Neural cell (in vitro differentiated cells): ENCODE results near the gene SLC36A3. TPM values are rescaled to one million over a fixed set of nuclear protein-coding genes. Genes with fewer than 3 reads are reported as not detected.
"Not testable (repeated sequence)": the region's sequence is repeated elsewhere in the genome, so short reads cannot be mapped to it uniquely, and the experiment has no call there.

ENCODE experiments used
- H2AFZ ChIP-seq: fragments of 200-600, 300-800 bp; sonication (generic), shearing (Covaris generic); 2 replicates; pipeline ENCODE4 v1.6.0; 2014; ENCODE audit warnings: low read depth, mild to moderate bottlenecking, antibody characterized with exemption, low read length, moderate library complexity
- H3F3A ChIP-seq: fragments of 200-600 bp; shearing (Covaris generic); 2 replicates; pipeline ENCODE4 v1.6.1; 2016; ENCODE audit warnings: mild to moderate bottlenecking, moderate library complexity, mixed read lengths, antibody characterized with exemption, low read length; ENCODE audit not compliant: insufficient read depth, poor library complexity, severe bottlenecking
- H3K27ac ChIP-seq: fragments of 200-600, 300-800 bp; sonication (generic), shearing (Covaris generic); 2 replicates; pipeline ENCODE4 v1.5.1; 2014; ENCODE audit warnings: mild to moderate bottlenecking, low read length, moderate library complexity
- H3K27me3 ChIP-seq: fragments of 300-800, 200-600 bp; sonication (generic), shearing (Covaris generic); 2 replicates; pipeline ENCODE4 v1.6.0; 2014; ENCODE audit warnings: mild to moderate bottlenecking, low read depth, low read length, moderate library complexity; ENCODE audit not compliant: insufficient read depth
- H3K36me3 ChIP-seq: fragments of 300-800, 200-600 bp; sonication (generic), shearing (Covaris generic); 2 replicates; pipeline ENCODE4 v1.5.1; 2014; ENCODE audit warnings: mild to moderate bottlenecking, antibody characterized with exemption, low read length, moderate library complexity; ENCODE audit not compliant: insufficient read depth
- H3K4me2 ChIP-seq: fragments of 300-800, 200-600 bp; sonication (generic), shearing (Covaris generic); 2 replicates; pipeline ENCODE4 v1.6.0; 2014; ENCODE audit warnings: mild to moderate bottlenecking, low read length
- H3K4me3 ChIP-seq: fragments of 300-800, 200-600 bp; sonication (generic), shearing (Covaris generic); 2 replicates; pipeline ENCODE4 v1.5.1; 2014; ENCODE audit warnings: mild to moderate bottlenecking, low read length, moderate library complexity
- H3K79me2 ChIP-seq: fragments of 200-600 bp; shearing (Covaris generic); replicated peaks from 2 replicates; pipeline ENCODE4 v1.6.0; 2014; ENCODE audit warnings: mild to moderate bottlenecking, low read length, moderate library complexity; ENCODE audit not compliant: insufficient read depth
- H3K9ac ChIP-seq: fragments of 300-800, 200-600 bp; sonication (generic), shearing (Covaris generic); 2 replicates; pipeline ENCODE4 v1.6.1; 2016; ENCODE audit warnings: mild to moderate bottlenecking, low read length, mixed read lengths
- H3K9me2 ChIP-seq: fragments of 200-600 bp; shearing (Covaris generic); 2 replicates; pipeline ENCODE4 v1.6.1; 2016; ENCODE audit warnings: mild to moderate bottlenecking, low read length, mixed read lengths; ENCODE audit not compliant: insufficient read depth
- H3K9me3 ChIP-seq: fragments of 200-600, 300-800 bp; sonication (generic), shearing (Covaris generic); 2 replicates; pipeline ENCODE4 v1.6.1; 2016; ENCODE audit warnings: mild to moderate bottlenecking, mixed run types, low read length, moderate library complexity, mixed read lengths
- H4K20me1 ChIP-seq: fragments of 200-600 bp; shearing (Covaris generic); 2 replicates; pipeline ENCODE4 v1.6.1; 2016; ENCODE audit warnings: mild to moderate bottlenecking, mixed run types; ENCODE audit not compliant: insufficient read depth
- EP300 ChIP-seq: fragments of 450-650 bp; conservative IDR thresholded peaks from 2 replicates; pipeline ENCODE4 v1.6.1; 2014; ENCODE audit warnings: antibody characterized with exemption, mild to moderate bottlenecking, moderate library complexity; ENCODE audit not compliant: poor library complexity, severe bottlenecking
- EZH2 ChIP-seq: fragments of 200-600, 300-800 bp; shearing (Covaris generic), sonication (generic); IDR thresholded peaks from 2 replicates; pipeline ENCODE4 v1.6.1; 2014; ENCODE audit warnings: antibody characterized with exemption, low read length, borderline replicate concordance, mild to moderate bottlenecking; ENCODE audit not compliant: insufficient read depth, poor library complexity, severe bottlenecking
- MXI1 ChIP-seq: fragments of 450-650 bp; conservative IDR thresholded peaks from 2 replicates; pipeline ENCODE4 v1.6.1; 2014; ENCODE audit warnings: antibody characterized with exemption, mild to moderate bottlenecking; ENCODE audit not compliant: poor library complexity, severe bottlenecking
- POLR2AphosphoS5 ChIP-seq: IDR thresholded peaks from 2 replicates; pipeline ENCODE4 v1.6.1; 2012
- RAD21 ChIP-seq: fragments of 450-650 bp; conservative IDR thresholded peaks from 2 replicates; pipeline ENCODE4 v1.6.1; 2014; ENCODE audit warnings: antibody characterized with exemption, mild to moderate bottlenecking, moderate library complexity
- SMC3 ChIP-seq: fragments of 450-650 bp; conservative IDR thresholded peaks from 2 replicates; pipeline ENCODE4 v1.6.1; 2014; ENCODE audit warnings: antibody characterized with exemption, mild to moderate bottlenecking, moderate library complexity; ENCODE audit not compliant: poor library complexity
- TAF1 ChIP-seq: IDR thresholded peaks from 2 replicates; pipeline ENCODE4 v1.6.1; 2012; ENCODE audit warnings: low read depth
- polyA plus RNA-seq: library from polyadenylated mRNA; depleted of rRNA; stranded (reverse); fragments of >200 nt; gene quantifications from 2 replicates; pipeline ENCODE4 v1.2.3, GENCODE V29; 2014
- TF ChIP-seq, protein P1 (sequence below): fragments of 450-650 bp; IDR thresholded peaks from 2 replicates; pipeline ENCODE4 v1.5.1; 2014; ENCODE audit warnings: antibody characterized with exemption, mild to moderate bottlenecking, moderate library complexity; ENCODE audit not compliant: poor library complexity, severe bottlenecking
- TF ChIP-seq, protein P2 (sequence below): IDR thresholded peaks from 2 replicates; pipeline ENCODE4 v1.6.1; 2012; ENCODE audit warnings: borderline replicate concordance

SLC36A3 gene
- polyA plus RNA-seq, 1 donor from 2014 or later = not detected

DNA sequence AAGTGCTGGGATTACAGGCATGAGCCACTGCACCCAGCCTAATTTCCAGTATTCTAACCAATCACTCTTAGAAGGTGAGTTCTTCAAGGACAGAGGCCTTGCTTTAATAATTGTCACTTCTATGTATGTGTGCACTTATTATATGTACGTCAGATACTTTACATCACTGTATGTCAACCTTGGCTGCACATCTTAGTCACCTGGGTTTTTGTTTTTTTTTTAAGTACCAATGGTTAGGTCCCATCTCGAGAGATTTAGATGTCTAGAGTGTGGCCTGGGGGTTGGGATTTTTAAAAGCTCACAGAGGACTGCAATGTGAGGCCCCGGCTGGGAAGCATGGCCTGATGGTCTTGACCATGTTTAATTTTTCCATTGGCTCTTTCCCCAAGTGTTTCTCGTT, 60.4 kb downstream of the SLC36A3 start:
- TF ChIP-seq EP300 = no peak
- TF ChIP-seq, protein P1, sequence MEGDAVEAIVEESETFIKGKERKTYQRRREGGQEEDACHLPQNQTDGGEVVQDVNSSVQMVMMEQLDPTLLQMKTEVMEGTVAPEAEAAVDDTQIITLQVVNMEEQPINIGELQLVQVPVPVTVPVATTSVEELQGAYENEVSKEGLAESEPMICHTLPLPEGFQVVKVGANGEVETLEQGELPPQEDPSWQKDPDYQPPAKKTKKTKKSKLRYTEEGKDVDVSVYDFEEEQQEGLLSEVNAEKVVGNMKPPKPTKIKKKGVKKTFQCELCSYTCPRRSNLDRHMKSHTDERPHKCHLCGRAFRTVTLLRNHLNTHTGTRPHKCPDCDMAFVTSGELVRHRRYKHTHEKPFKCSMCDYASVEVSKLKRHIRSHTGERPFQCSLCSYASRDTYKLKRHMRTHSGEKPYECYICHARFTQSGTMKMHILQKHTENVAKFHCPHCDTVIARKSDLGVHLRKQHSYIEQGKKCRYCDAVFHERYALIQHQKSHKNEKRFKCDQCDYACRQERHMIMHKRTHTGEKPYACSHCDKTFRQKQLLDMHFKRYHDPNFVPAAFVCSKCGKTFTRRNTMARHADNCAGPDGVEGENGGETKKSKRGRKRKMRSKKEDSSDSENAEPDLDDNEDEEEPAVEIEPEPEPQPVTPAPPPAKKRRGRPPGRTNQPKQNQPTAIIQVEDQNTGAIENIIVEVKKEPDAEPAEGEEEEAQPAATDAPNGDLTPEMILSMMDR = no peak
- no peak for TF ChIP-seq POLR2AphosphoS5
- no peak for TF ChIP-seq SMC3
- no peak for TF ChIP-seq MXI1
- no peak for TF ChIP-seq EZH2
- no peak for TF ChIP-seq RAD21
- TF ChIP-seq, protein P2, sequence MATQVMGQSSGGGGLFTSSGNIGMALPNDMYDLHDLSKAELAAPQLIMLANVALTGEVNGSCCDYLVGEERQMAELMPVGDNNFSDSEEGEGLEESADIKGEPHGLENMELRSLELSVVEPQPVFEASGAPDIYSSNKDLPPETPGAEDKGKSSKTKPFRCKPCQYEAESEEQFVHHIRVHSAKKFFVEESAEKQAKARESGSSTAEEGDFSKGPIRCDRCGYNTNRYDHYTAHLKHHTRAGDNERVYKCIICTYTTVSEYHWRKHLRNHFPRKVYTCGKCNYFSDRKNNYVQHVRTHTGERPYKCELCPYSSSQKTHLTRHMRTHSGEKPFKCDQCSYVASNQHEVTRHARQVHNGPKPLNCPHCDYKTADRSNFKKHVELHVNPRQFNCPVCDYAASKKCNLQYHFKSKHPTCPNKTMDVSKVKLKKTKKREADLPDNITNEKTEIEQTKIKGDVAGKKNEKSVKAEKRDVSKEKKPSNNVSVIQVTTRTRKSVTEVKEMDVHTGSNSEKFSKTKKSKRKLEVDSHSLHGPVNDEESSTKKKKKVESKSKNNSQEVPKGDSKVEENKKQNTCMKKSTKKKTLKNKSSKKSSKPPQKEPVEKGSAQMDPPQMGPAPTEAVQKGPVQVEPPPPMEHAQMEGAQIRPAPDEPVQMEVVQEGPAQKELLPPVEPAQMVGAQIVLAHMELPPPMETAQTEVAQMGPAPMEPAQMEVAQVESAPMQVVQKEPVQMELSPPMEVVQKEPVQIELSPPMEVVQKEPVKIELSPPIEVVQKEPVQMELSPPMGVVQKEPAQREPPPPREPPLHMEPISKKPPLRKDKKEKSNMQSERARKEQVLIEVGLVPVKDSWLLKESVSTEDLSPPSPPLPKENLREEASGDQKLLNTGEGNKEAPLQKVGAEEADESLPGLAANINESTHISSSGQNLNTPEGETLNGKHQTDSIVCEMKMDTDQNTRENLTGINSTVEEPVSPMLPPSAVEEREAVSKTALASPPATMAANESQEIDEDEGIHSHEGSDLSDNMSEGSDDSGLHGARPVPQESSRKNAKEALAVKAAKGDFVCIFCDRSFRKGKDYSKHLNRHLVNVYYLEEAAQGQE = no peak
- no peak for TF ChIP-seq TAF1
- no peak overlapping the region for H3K27ac ChIP-seq
- no peak overlapping the region for H3K4me3 ChIP-seq
- no peaks in the 10 kb centered on the region for H4K20me1 ChIP-seq
- H3K79me2 ChIP-seq = no peaks in the 10 kb centered on the region
- H3K27me3 ChIP-seq = no peaks in the 10 kb centered on the region
- no peaks in the 10 kb centered on the region for H3F3A ChIP-seq
- H3K9me3 ChIP-seq = no peaks in the 10 kb centered on the region
- no peaks in the 10 kb centered on the region for H3K9me2 ChIP-seq
- no peak overlapping the region for H3K9ac ChIP-seq
- H2AFZ ChIP-seq = no peak overlapping the region
- H3K4me2 ChIP-seq = no peak overlapping the region
- H3K36me3 ChIP-seq = no peaks in the 10 kb centered on the region

DNA sequence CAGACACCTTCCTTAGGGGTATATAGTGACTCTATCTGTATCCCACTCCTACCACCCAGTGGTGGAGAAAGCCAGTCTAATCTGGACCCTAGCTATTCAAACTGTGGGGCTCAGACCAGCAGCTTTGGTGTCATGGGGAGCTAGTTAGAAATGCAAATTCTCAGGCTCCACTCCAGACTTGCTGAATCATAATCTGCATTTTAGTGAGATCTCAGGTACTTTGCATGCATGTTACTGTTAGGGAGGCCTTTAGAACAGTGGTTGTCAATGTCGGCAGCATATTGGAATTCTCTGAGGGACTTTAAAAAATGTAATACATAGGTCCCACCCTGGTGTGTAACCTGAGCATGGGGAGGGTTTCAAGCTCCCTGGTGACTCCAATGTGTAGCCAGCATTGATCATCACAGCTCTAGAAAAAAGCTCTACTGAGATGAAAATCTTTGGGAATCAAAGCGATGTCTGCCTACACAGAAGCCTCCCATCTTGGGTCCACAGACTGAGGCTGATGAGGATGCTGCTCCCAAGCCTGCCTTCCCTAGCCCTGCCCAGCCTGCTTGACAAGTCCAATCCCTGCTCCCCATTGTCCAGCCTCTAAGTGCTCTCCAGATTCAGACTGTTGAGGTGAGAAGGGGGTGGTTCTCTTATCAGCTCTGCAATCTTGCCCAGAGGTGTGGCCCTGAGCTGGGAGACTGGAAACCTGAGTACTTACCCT, 62.5 kb downstream of the SLC36A3 start:
- H3F3A ChIP-seq = no peaks in the 10 kb centered on the region
- H3K4me2 ChIP-seq = no peak overlapping the region
- H3K79me2 ChIP-seq = no peaks in the 10 kb centered on the region
- H3K27me3 ChIP-seq = no peaks in the 10 kb centered on the region
- H3K9me2 ChIP-seq = no peaks in the 10 kb centered on the region
- no peaks in the 10 kb centered on the region for H3K36me3 ChIP-seq
- TF ChIP-seq, protein P2 = no peak
- no peak for TF ChIP-seq EZH2
- TF ChIP-seq TAF1 = no peak
- no peak for TF ChIP-seq SMC3
- no peak for TF ChIP-seq POLR2AphosphoS5
- TF ChIP-seq RAD21 = no peak
- TF ChIP-seq MXI1 = no peak
- TF ChIP-seq, protein P1 = no peak
- TF ChIP-seq EP300 = no peak
- H2AFZ ChIP-seq = no peak overlapping the region
- no peaks in the 10 kb centered on the region for H3K9me3 ChIP-seq
- H3K27ac ChIP-seq = no peak overlapping the region
- no peak overlapping the region for H3K4me3 ChIP-seq
- no peaks in the 10 kb centered on the region for H4K20me1 ChIP-seq
- H3K9ac ChIP-seq = no peak overlapping the region

DNA sequence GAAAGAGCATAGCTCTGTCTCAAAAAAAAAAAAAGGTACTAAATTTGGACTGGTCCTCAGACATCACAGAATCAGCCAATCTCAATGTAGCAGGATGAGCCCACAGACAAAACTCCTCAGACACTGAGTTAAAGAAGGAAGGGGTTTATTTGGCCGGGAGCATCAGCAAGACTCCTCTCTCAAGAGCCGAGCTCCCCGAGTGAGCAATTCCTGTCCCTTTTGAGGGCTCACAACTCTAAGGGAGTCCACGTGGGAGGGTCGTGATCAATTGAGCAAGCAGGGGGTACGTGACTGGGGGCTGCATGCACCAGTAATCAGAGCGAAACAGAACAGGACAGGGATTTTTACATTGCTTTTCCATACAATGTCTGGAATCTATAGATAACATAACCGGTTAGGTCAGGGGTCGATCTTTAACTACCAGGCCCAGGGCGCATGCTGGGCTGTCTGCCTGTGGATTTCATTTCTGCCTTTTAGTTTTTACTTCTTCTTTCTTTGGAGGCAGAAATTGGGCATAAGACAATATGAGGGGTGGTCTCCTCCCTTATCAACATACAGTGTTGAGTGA, 63.2 kb downstream of the SLC36A3 start:
- H4K20me1 ChIP-seq, H3K4me2 ChIP-seq, H3K9me2 ChIP-seq, H3K79me2 ChIP-seq, H3K4me3 ChIP-seq, H3K9ac ChIP-seq, H2AFZ ChIP-seq, H3K9me3 ChIP-seq, H3K36me3 ChIP-seq, H3K27ac ChIP-seq, H3K27me3 ChIP-seq, H3F3A ChIP-seq: not testable (repeated sequence)
